ENCODE measurements around the gene SRGAP2C.
"Not testable (repeated sequence)": the region's sequence is repeated elsewhere in the genome, so short reads cannot be mapped to it uniquely, and the experiment has no call there.

Gene SRGAP2C

DNA sequence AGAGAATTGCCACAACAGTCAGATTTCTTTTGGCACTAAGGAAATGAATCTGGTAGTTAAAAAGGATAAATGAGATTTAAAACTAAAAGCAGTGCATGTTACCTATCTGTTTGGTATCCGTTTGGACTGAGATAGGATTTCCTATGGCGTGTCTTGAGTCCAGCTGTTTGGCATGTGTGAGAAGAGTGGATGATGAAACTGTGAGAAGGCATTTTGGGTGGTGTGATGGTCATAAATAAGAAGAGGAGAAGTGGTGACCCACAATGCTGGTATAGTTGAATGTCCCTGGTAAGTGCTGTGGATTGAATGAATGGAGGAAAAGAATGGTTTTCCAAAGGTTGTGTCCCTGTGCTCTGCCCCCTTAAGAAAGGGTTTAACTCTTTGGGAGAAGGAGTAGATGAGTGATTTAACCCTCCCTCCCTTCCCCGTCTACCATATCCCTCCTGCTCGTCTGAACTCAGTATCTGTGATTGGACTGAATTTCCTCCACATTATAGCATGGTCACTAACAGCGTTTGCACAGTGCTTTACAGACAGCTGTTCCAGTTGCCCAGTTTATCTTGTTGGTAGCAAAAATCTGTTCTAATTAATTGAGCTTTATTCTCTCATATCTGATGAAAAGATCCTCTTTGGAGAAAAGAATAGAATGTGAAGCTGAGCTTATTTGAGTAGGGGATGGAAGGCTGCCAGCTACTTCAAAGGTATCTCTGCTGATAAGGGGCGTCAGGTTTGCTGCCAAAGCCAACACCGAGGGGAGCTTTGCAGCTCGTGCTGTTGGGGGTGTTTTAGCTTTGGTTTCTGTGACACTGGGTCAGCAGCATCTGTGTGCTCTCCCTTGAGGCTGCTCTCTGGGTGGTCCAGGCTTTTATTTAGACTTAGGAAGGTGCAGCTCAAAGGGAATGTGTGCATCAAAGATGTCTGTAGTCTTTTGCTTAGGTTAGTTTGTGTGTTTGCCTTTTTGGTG is 148.1 kb downstream of the SRGAP2C start:
- H3K9ac ChIP-seq (ENCODE audit: low read length); H3K27me3 ChIP-seq (ENCODE audit: control insufficient read depth, insufficient read depth, low read length); H3K4me1 ChIP-seq (ENCODE audit: control insufficient read depth, low read depth, low read length); H3K4me3 ChIP-seq (ENCODE audit: low read length); H3K36me3 ChIP-seq (ENCODE audit: control insufficient read depth, low read depth, low read length); H3K9me3 ChIP-seq (ENCODE audit: control insufficient read depth, low read depth, low read length); H3K27ac ChIP-seq (ENCODE audit: low read length): not testable (repeated sequence)

DNA sequence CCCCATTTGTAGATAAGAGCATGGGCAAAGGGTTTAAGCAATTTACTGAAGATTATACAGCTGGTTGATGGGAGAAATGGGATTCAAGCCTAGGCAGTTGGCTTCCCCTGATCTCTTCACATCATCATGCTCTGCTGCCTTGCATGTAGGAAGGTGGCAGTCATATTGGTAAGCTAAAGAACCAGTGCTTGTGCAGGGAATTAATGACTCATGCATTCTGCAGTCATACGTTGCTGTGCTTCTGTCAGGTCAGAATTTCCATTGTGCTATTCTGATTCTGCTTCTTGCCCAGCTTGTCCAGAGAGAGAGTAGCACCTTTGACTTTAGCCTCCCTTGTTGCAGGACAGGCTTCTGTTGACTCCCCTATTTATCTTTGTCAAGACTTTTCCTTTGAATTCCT is 153.2 kb downstream of the SRGAP2C start:
- not testable (repeated sequence) for H3K27ac ChIP-seq (ENCODE audit: low read length); H3K4me1 ChIP-seq (ENCODE audit: control insufficient read depth, low read depth, low read length)

DNA sequence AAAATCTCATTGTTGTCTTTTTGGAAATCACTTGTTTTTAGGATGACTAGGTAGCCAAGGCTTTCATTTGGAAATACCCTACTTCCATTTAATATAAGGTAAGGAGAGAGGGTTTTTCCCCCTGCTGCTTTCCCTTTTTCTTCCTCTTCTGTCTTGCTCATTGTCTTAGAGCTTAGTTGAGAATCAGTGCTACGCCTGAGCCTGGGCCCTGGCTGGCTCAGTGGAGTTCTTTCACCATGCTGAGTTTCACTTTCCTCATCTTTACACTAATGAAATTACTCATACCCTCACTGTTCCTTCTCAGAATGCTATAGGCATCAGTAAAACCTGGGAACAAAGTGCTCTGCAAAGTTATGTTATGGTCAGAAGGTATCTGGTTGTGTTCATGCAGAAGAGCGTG is 154.8 kb downstream of the SRGAP2C start:
- not testable (repeated sequence) for H3K9ac ChIP-seq (ENCODE audit: low read length); H3K4me3 ChIP-seq (ENCODE audit: low read length); H3K27ac ChIP-seq (ENCODE audit: low read length); H3K9me3 ChIP-seq (ENCODE audit: control insufficient read depth, low read depth, low read length); H3K4me1 ChIP-seq (ENCODE audit: control insufficient read depth, low read depth, low read length); H3K27me3 ChIP-seq (ENCODE audit: control insufficient read depth, insufficient read depth, low read length); H3K36me3 ChIP-seq (ENCODE audit: control insufficient read depth, low read depth, low read length)

More for the DNA sequence above, 153.2 kb downstream of the SRGAP2C start:
- not testable (repeated sequence) for H3K27me3 ChIP-seq (ENCODE audit: control insufficient read depth, insufficient read depth, low read length); H3K9me3 ChIP-seq (ENCODE audit: control insufficient read depth, low read depth, low read length); H3K4me3 ChIP-seq (ENCODE audit: low read length); H3K9ac ChIP-seq (ENCODE audit: low read length); H3K36me3 ChIP-seq (ENCODE audit: control insufficient read depth, low read depth, low read length)

DNA sequence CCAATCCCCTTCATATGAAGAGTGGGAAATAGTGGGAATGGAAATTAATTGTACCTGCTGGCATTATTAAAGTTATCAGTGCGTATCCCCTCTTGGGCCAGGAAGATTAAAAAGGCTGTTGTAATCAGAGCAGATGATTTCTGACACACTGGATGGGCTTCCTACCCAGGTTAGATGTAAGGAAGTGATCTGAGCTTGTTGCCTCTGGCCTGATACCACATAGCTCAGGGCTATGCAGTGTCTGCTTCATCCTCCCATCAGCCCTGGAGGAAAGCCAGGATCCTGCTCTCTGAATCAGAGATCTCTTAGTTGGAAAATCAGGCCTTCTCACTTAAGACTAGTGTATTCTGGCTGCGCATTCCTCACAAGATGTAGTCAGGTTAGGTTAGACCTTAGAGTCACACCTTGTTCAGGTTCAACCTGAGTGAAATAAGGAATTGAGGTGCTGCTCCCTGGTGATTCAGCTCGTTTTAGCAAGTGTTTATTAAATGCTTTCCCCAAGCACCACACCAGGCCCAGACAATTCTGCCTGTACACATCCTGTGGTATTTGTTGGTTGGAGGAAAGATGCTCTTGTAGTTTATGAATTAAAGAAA is 158.6 kb downstream of the SRGAP2C start:
- H3K36me3 ChIP-seq (ENCODE audit: control insufficient read depth, low read depth, low read length); H3K9me3 ChIP-seq (ENCODE audit: control insufficient read depth, low read depth, low read length); H3K9ac ChIP-seq (ENCODE audit: low read length); H3K27ac ChIP-seq (ENCODE audit: low read length); H3K27me3 ChIP-seq (ENCODE audit: control insufficient read depth, insufficient read depth, low read length); H3K4me3 ChIP-seq (ENCODE audit: low read length); H3K4me1 ChIP-seq (ENCODE audit: control insufficient read depth, low read depth, low read length): not testable (repeated sequence)

DNA sequence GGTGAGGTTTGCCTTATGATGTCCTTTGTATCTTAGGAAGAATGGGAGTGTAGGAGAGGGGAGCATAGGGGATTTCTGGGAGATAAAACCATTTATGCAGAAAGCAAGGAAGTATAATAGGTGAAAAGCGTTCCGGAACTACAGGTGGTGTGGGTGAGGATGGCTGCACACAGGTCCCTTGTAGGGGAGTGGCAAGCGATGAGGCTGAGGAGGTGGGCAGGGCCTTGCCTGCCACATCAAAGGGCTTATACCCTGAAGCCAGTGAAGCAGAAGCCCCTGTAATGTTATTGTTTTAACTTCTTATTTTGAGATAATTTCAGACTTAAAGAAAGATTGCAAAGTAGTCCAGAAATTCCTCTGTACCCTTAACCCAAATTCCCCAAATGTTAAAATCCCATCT is 159.6 kb downstream of the SRGAP2C start:
- H3K9ac ChIP-seq (ENCODE audit: low read length); H3K4me3 ChIP-seq (ENCODE audit: low read length); H3K27me3 ChIP-seq (ENCODE audit: control insufficient read depth, insufficient read depth, low read length); H3K4me1 ChIP-seq (ENCODE audit: control insufficient read depth, low read depth, low read length); H3K27ac ChIP-seq (ENCODE audit: low read length); H3K9me3 ChIP-seq (ENCODE audit: control insufficient read depth, low read depth, low read length); H3K36me3 ChIP-seq (ENCODE audit: control insufficient read depth, low read depth, low read length): not testable (repeated sequence)

DNA sequence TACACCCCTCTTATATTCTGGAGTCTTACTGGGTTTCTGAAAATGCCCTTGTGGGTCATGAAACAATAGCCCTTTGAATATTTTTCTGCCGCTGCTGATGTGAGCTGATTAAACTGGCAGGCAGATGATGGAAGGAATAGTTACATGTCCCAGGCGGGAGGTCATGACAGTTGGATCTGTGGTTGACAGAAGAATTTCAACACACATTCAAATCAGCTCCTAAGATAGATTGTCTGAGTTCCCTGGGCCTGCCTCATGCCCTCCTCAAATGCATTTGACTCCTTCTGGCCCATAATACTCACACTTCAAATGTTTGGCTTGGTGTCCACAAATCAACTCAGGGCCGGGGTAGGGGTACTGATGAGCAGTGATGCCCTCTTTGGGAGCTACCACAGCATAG is 161.9 kb downstream of the SRGAP2C start:
- not testable (repeated sequence) for H3K27ac ChIP-seq (ENCODE audit: low read length); H3K4me1 ChIP-seq (ENCODE audit: control insufficient read depth, low read depth, low read length); H3K4me3 ChIP-seq (ENCODE audit: low read length); H3K9me3 ChIP-seq (ENCODE audit: control insufficient read depth, low read depth, low read length); H3K9ac ChIP-seq (ENCODE audit: low read length); H3K27me3 ChIP-seq (ENCODE audit: control insufficient read depth, insufficient read depth, low read length); H3K36me3 ChIP-seq (ENCODE audit: control insufficient read depth, low read depth, low read length)

DNA sequence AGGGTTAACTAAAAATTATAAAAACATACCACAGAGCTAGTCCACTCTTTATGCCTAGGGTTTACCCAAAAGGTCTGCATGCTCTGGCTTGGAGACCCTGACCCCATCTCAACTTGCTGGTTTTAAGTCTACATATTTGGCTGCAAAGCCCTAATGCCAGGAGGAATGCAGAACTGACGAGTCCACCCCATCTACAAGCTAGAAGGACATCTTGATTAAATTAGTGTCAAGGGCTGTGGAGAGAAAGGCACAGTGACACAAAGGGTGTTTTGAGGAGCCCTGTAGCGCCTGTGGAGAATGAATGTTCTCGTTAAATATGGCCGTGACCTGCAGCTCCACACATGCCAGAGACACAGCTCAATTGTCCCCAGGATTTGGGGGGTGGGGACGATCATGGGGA is 162.7 kb downstream of the SRGAP2C start:
- not testable (repeated sequence) for H3K4me3 ChIP-seq (ENCODE audit: low read length)

DNA sequence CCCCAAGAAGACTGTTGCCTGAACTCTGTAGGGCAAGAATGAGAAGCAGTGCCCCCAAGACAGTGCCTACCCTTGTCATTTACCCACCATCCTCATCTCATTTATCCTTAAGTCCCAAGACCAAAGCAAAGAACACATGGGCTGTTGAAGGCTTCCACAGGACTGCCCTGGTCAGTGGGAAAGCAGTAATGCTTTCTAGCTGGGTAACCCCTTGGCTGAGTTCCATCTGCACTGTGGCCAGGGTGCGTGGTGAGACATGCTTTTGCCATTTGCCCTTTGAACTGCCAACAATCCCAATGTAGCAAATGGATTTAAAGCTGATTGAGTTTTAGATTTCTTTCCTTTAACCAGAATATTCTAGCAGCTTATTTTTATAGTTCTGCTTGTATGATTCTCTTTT is 163.3 kb downstream of the SRGAP2C start:
- H3K9ac ChIP-seq (ENCODE audit: low read length); H3K27ac ChIP-seq (ENCODE audit: low read length); H3K36me3 ChIP-seq (ENCODE audit: control insufficient read depth, low read depth, low read length); H3K4me3 ChIP-seq (ENCODE audit: low read length); H3K27me3 ChIP-seq (ENCODE audit: control insufficient read depth, insufficient read depth, low read length); H3K9me3 ChIP-seq (ENCODE audit: control insufficient read depth, low read depth, low read length); H3K4me1 ChIP-seq (ENCODE audit: control insufficient read depth, low read depth, low read length): not testable (repeated sequence)

More for the DNA sequence above, 162.7 kb downstream of the SRGAP2C start:
- H3K9ac ChIP-seq (ENCODE audit: low read length); H3K36me3 ChIP-seq (ENCODE audit: control insufficient read depth, low read depth, low read length); H3K27ac ChIP-seq (ENCODE audit: low read length); H3K9me3 ChIP-seq (ENCODE audit: control insufficient read depth, low read depth, low read length); H3K27me3 ChIP-seq (ENCODE audit: control insufficient read depth, insufficient read depth, low read length); H3K4me1 ChIP-seq (ENCODE audit: control insufficient read depth, low read depth, low read length): not testable (repeated sequence)

DNA sequence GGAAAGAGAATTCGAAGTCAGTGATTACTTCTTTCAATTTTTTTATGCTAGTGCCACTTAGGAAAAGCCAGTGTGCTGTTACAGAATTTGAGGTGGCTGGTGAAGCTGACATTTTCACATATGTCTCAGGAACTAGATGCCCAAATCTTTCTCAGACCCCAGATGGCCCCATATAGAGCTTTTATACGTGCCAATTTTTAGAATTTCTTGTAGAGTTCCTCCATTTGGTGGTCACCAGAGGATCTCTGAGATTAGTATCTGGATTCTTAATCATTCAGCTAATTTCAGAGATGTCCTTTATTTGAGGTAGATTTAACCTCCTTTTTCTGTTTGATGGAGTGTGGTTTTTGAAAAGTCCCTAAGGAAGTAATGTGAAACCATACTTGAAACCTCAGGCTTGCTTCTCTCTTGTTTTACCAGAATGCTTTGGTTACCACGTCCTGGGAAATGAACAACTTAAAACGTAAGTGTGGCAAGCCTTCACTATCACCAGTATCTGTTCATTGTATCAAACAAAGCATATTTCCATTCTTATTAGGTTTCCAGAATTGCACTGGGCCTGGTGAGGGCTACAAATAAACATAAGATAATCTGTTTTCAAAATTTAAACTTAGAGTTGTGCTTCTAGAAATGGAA is 164.7 kb downstream of the SRGAP2C start:
- H3K4me3 ChIP-seq (ENCODE audit: low read length); H3K27ac ChIP-seq (ENCODE audit: low read length); H3K27me3 ChIP-seq (ENCODE audit: control insufficient read depth, insufficient read depth, low read length); H3K9ac ChIP-seq (ENCODE audit: low read length); H3K4me1 ChIP-seq (ENCODE audit: control insufficient read depth, low read depth, low read length); H3K9me3 ChIP-seq (ENCODE audit: control insufficient read depth, low read depth, low read length); H3K36me3 ChIP-seq (ENCODE audit: control insufficient read depth, low read depth, low read length): not testable (repeated sequence)

DNA sequence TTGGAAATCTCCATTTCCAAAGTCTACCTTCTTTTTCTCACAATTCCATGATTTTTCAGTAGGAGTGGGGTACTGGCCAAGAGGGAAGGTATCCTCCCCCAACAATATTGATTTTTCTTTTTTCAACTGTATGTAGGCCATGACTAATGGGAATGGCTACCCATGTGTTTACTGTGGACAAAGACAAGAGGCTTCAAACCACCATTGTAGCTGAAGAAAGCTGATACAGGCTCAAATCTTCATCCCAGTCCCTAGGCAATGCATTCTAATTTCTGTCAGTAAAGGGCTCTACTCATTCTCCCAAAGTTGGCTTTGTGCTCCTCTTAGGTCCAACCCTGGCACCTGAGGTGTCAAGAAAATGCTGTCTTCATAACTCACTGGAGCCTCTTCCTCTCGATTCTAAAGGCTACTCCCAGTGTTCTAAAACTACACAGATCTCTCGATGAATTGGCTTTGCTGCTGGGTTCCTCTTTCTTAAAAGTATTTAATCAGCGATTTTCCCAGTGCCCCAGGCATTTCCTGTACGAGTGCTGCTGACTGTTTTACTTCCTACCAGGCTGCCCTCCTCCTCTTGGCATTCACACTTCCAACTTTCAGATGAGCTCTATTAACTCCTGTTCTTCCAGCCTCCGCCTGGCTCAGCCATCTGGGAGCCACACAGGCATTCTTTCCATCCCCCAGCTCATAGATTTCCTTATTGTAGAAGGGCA is 171.1 kb downstream of the SRGAP2C start:
- H3K27ac ChIP-seq (ENCODE audit: low read length); H3K9me3 ChIP-seq (ENCODE audit: control insufficient read depth, low read depth, low read length); H3K4me3 ChIP-seq (ENCODE audit: low read length); H3K9ac ChIP-seq (ENCODE audit: low read length); H3K4me1 ChIP-seq (ENCODE audit: control insufficient read depth, low read depth, low read length); H3K27me3 ChIP-seq (ENCODE audit: control insufficient read depth, insufficient read depth, low read length); H3K36me3 ChIP-seq (ENCODE audit: control insufficient read depth, low read depth, low read length): not testable (repeated sequence)

DNA sequence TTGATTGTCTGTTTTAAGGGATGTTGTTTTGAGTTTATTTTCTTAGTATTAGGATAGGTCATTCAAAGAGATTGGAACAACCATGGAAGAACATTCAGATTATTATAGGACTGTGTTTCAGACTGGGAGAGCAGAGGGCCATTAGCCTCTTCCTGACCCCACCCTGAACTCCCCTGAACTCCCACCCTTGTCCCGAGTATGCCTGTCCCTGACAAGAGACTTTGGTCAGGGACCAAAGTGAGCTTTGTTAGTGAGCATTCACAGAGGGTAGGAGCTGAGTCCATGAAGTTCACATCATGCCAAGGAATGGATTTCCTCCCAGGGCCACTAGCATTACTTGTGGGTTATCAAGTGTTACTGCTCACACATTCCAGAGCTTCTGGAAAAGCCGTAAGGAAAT is 172.0 kb downstream of the SRGAP2C start:
- H3K9me3 ChIP-seq (ENCODE audit: control insufficient read depth, low read depth, low read length); H3K4me3 ChIP-seq (ENCODE audit: low read length); H3K27ac ChIP-seq (ENCODE audit: low read length); H3K36me3 ChIP-seq (ENCODE audit: control insufficient read depth, low read depth, low read length); H3K9ac ChIP-seq (ENCODE audit: low read length); H3K4me1 ChIP-seq (ENCODE audit: control insufficient read depth, low read depth, low read length); H3K27me3 ChIP-seq (ENCODE audit: control insufficient read depth, insufficient read depth, low read length): not testable (repeated sequence)

All from iPS-18a (cell line).